Activated gamma-delta T cell (primary cell): ENCODE data around the gene ROM1.
A peak's percentile ranks its signal among the peaks of the same experiment; 100 is the strongest.
"Not testable (repeated sequence)": the region's sequence is repeated elsewhere in the genome, so short reads cannot be mapped to it uniquely, and the experiment has no call there.

Experiments used
- DNase-seq: peaks from one replicate; lab custom pipeline; 2025; lab: John Stamatoyannopoulos, UW

ROM1 gene

GRCh38 chr11:62648967-62649364 lies 35.9 kb downstream of the ROM1 start:
- no peak for DNase-seq

GRCh38 chr11:62649486-62649885 lies 36.4 kb downstream of the ROM1 start:
- DNase-seq = no peak

- DNase-seq = not testable (repeated sequence)
These were observed 37.2 kb downstream of the ROM1 start for GRCh38 chr11:62650283-62650682.

- peak; percentile 21 for DNase-seq
These were observed 39.3 kb downstream of the ROM1 start for GRCh38 chr11:62652161-62653006.

- no peak for DNase-seq
These were observed 41.2 kb downstream of the ROM1 start for GRCh38 chr11:62654297-62654696.

- DNase-seq = no peak
These were observed 43.9 kb downstream of the ROM1 start for GRCh38 chr11:62656796-62657429.

GRCh38 chr11:62664405-62665074 lies 51.5 kb downstream of the ROM1 start:
- DNase-seq = peak; percentile 49
